ENCODE results near the gene SLC13A5.
"Not testable (repeated sequence)": the region's sequence is repeated elsewhere in the genome, so short reads cannot be mapped to it uniquely, and the experiment has no call there.

- TF ChIP-seq, protein P1, sequence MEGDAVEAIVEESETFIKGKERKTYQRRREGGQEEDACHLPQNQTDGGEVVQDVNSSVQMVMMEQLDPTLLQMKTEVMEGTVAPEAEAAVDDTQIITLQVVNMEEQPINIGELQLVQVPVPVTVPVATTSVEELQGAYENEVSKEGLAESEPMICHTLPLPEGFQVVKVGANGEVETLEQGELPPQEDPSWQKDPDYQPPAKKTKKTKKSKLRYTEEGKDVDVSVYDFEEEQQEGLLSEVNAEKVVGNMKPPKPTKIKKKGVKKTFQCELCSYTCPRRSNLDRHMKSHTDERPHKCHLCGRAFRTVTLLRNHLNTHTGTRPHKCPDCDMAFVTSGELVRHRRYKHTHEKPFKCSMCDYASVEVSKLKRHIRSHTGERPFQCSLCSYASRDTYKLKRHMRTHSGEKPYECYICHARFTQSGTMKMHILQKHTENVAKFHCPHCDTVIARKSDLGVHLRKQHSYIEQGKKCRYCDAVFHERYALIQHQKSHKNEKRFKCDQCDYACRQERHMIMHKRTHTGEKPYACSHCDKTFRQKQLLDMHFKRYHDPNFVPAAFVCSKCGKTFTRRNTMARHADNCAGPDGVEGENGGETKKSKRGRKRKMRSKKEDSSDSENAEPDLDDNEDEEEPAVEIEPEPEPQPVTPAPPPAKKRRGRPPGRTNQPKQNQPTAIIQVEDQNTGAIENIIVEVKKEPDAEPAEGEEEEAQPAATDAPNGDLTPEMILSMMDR (conservative IDR thresholded peaks at IDR 0.05; ENCODE audit: low read depth, low read length): not testable (repeated sequence)
- TF ChIP-seq EZH2 (IDR thresholded peaks at IDR 0.05; ENCODE audit: low read length, unreplicated experiment); EZH2phosphoT487 (IDR thresholded peaks at IDR 0.05; ENCODE audit: borderline replicate concordance, low read length): not testable (repeated sequence)
Observed at GRCh38 chr17:6663200-6663599, 50.0 kb downstream of the SLC13A5 start.

All from PC-3 (cell line).